ENCODE measurements around the gene NOP9.

- TF ChIP-seq CTCF (IDR thresholded peaks at IDR 0.05) (no peak), ZFX (IDR thresholded peaks at IDR 0.05; ENCODE audit: borderline replicate concordance) (no peak)
Observed at GRCh38 chr14:24349742-24350141, 50.1 kb downstream of the NOP9 start.

All from 22Rv1 (cell line).